H1 (cell line): ENCODE data around the gene GDI2. TPM values are rescaled to one million over a fixed set of nuclear protein-coding genes. Genes with fewer than 3 reads are reported as not detected.

Experiments used
- CTCF ChIA-PET: fragments of 300-600 bp; sonication (Branson Sonifier 250); formaldehyde crosslinking; loops from one replicate; lab custom pipeline; 2021; ENCODE audit not compliant: partially characterized antibody; lab: Charles Lee
- POLR2A ChIA-PET: fragments of 300-600 bp; sonication (Branson Sonifier 250); formaldehyde crosslinking; loops from one replicate; lab custom pipeline; 2021; ENCODE audit warnings: inconsistent platforms; ENCODE audit not compliant: partially characterized antibody; lab: Charles Lee
- DNase-seq, 2 experiments: peaks; one replicate each; pipeline versions ENCODE4 v3.0.0 to v3.0.0-alpha.2; 2010 to 2022; ENCODE audit warnings: low spot score in 2 of 2, low read depth in 1 of 2, mixed read lengths in 1 of 2
- FAIRE-seq: peaks from 2 replicates; lab custom pipeline; 2011; peaks lifted over from hg19 to GRCh38; lab: Jason Lieb, UNC
- H2AFZ ChIP-seq: 2 replicates; pipeline ENCODE4 v1.8.1; 2012; ENCODE audit warnings: low read length, inconsistent platforms
- H2AK5ac ChIP-seq: 2 replicates; pipeline ENCODE4 v1.6.1; 2013; ENCODE audit warnings: low read depth, low read length
- H2BK120ac ChIP-seq: replicated peaks from 2 replicates; pipeline ENCODE3; 2013; ENCODE audit warnings: low read depth, low read length, inconsistent platforms
- H2BK12ac ChIP-seq: 2 replicates; pipeline ENCODE4 v1.6.1; 2013; ENCODE audit warnings: low read depth, low read length
- H2BK15ac ChIP-seq: 2 replicates; pipeline ENCODE4 v1.6.1; 2013; ENCODE audit warnings: low read length
- H2BK20ac ChIP-seq: 2 replicates; pipeline ENCODE4 v1.6.1; 2013; ENCODE audit warnings: low read length
- H2BK5ac ChIP-seq: 2 replicates; pipeline ENCODE4 v1.6.1; 2013; ENCODE audit warnings: low read depth, low read length
- H3K14ac ChIP-seq: 2 replicates; pipeline ENCODE4 v1.6.1; 2013; ENCODE audit warnings: inconsistent platforms; ENCODE audit not compliant: insufficient read length
- H3K18ac ChIP-seq: 2 replicates; pipeline ENCODE4 v1.6.1; 2013; ENCODE audit warnings: low read length; ENCODE audit errors: extremely low read depth
- H3K23ac ChIP-seq: 2 replicates; pipeline ENCODE4 v1.6.1; 2013; ENCODE audit warnings: inconsistent platforms; ENCODE audit not compliant: insufficient read length
- H3K23me2 ChIP-seq: 2 replicates; pipeline ENCODE4 v1.6.1; 2013; ENCODE audit warnings: low read depth, low read length
- H3K27ac ChIP-seq: 2 replicates; pipeline ENCODE4 v1.6.1; 2011; ENCODE audit warnings: low read depth, low read length, inconsistent platforms
- H3K27me3 ChIP-seq, 4 experiments: replicated peaks in 1 of 4; 1 replicate in 1 of 4; 2 replicates in 3 of 4; pipeline versions ENCODE4 v1.6.1 to v1.8.1; 2011 to 2013; ENCODE audit warnings: low read length in 3 of 4, mild to moderate bottlenecking in 3 of 4, inconsistent platforms in 2 of 4, mixed read lengths in 2 of 4, moderate library complexity in 1 of 4; ENCODE audit not compliant: control insufficient read depth in 3 of 4, insufficient read depth in 3 of 4; ENCODE audit errors: extremely low read depth in 1 of 4
- H3K36me3 ChIP-seq, 4 experiments: 2 replicates each; pipeline versions ENCODE4 v1.6.1 to v1.8.1; 2011 to 2013; ENCODE audit warnings: mild to moderate bottlenecking in 4 of 4, low read length in 3 of 4, moderate library complexity in 2 of 4, control low read depth in 1 of 4, inconsistent platforms in 1 of 4; ENCODE audit not compliant: insufficient read depth in 4 of 4, control insufficient read depth in 2 of 4
- H3K4ac ChIP-seq: replicated peaks from 2 replicates; pipeline ENCODE3; 2013; ENCODE audit warnings: low read length, low read depth, mixed read lengths, inconsistent platforms; ENCODE audit not compliant: insufficient read length
- H3K4me1 ChIP-seq, 4 experiments: replicated peaks in 1 of 4; 1 replicate in 1 of 4; 2 replicates in 3 of 4; pipeline versions ENCODE4 v1.6.1 to v1.8.1; 2011 to 2013; ENCODE audit warnings: low read length in 3 of 4, inconsistent platforms in 2 of 4, mixed read lengths in 1 of 4; ENCODE audit not compliant: insufficient read depth in 4 of 4, control insufficient read depth in 3 of 4
- H3K4me2 ChIP-seq, 2 experiments: 2 replicates each; pipeline versions ENCODE4 v1.6.1 to v1.8.1; 2011 to 2013; ENCODE audit warnings: low read depth in 2 of 2, low read length in 2 of 2, control low read depth in 1 of 2, inconsistent platforms in 1 of 2, mild to moderate bottlenecking in 1 of 2; ENCODE audit not compliant: insufficient read depth in 1 of 2
- H3K4me3 ChIP-seq, 4 experiments: fragments of 200-600, 300-600 bp in 1 of 4; sonication (generic), shearing (Covaris generic), sonication (Bioruptor Twin) in 1 of 4; 2 replicates each; pipeline versions ENCODE4 v1.5.1 to v1.8.1; 2011 to 2016; ENCODE audit warnings: low read length in 4 of 4, low read depth in 3 of 4, control low read depth in 2 of 4, inconsistent platforms in 2 of 4, mild to moderate bottlenecking in 2 of 4, mixed read lengths in 1 of 4, moderate library complexity in 1 of 4; ENCODE audit not compliant: insufficient read depth in 2 of 4; ENCODE audit errors: extremely low read depth in 1 of 4
- H3K56ac ChIP-seq: replicated peaks from 2 replicates; pipeline ENCODE3; 2013; ENCODE audit warnings: low read depth, mild to moderate bottlenecking, mixed read lengths, low read length, inconsistent platforms; ENCODE audit not compliant: insufficient read length
- H3K79me1 ChIP-seq: 2 replicates; pipeline ENCODE4 v1.6.1; 2013; ENCODE audit warnings: low read depth, low read length, control low read depth
- H3K79me2 ChIP-seq, 2 experiments: 2 replicates each; pipeline versions ENCODE4 v1.6.1 to v1.8.1; 2012 to 2013; ENCODE audit warnings: low read length in 2 of 2, mild to moderate bottlenecking in 2 of 2, inconsistent platforms in 1 of 2; ENCODE audit not compliant: insufficient read depth in 2 of 2, control insufficient read depth in 1 of 2
- H3K9ac ChIP-seq, 4 experiments: replicated peaks in 1 of 4; 1 replicate in 1 of 4; 2 replicates in 3 of 4; pipeline versions ENCODE4 v1.6.1 to v1.8.1; 2011 to 2013; ENCODE audit warnings: low read depth in 3 of 4, low read length in 3 of 4, control low read depth in 2 of 4, mild to moderate bottlenecking in 2 of 4, moderate library complexity in 2 of 4, inconsistent platforms in 1 of 4; ENCODE audit errors: extremely low read depth in 1 of 4
- H3K9me3 ChIP-seq, 2 experiments: 2 replicates each; pipeline versions ENCODE4 v1.6.1 to v1.8.1; 2012 to 2013; ENCODE audit warnings: mild to moderate bottlenecking in 2 of 2, moderate library complexity in 2 of 2, control low read depth in 1 of 2, inconsistent platforms in 1 of 2, low read depth in 1 of 2, low read length in 1 of 2, mixed read lengths in 1 of 2; ENCODE audit not compliant: insufficient read depth in 2 of 2
- H4K20me1 ChIP-seq, 2 experiments: replicated peaks in 1 of 2; 2 replicates each; pipeline versions ENCODE3 to v1.8.1; 2011 to 2013; ENCODE audit warnings: inconsistent platforms in 2 of 2, low read length in 2 of 2, mild to moderate bottlenecking in 1 of 2; ENCODE audit not compliant: insufficient read depth in 2 of 2, control insufficient read depth in 1 of 2
- H4K5ac ChIP-seq: 2 replicates; pipeline ENCODE4 v1.6.1; 2013; ENCODE audit warnings: low read length, low read depth, mixed read lengths, inconsistent platforms; ENCODE audit not compliant: insufficient read length
- H4K8ac ChIP-seq: 2 replicates; pipeline ENCODE4 v1.8.0; 2013; ENCODE audit warnings: mild to moderate bottlenecking, moderate library complexity, low read length, inconsistent platforms; ENCODE audit not compliant: insufficient read depth; ENCODE audit errors: extremely low read depth
- H4K91ac ChIP-seq: replicated peaks from 2 replicates; pipeline ENCODE3; 2013; ENCODE audit warnings: low read length, mixed read lengths, inconsistent platforms; ENCODE audit not compliant: insufficient read length
- BACH1 ChIP-seq: IDR thresholded peaks from 2 replicates; pipeline ENCODE4 v1.6.1; 2012; ENCODE audit warnings: low read length, improper control_type of control experiment
- POLR2AphosphoS5 ChIP-seq: IDR thresholded peaks from 2 replicates; pipeline ENCODE4 v1.6.1; 2011; ENCODE audit warnings: low read depth, low read length
- WGBS, 2 experiments: shearing (Covaris generic) in 1 of 2; methylation state at CpG; one replicate each; pipeline versions ENCODE4 v1.1.6 to v1.1.7; 2013 to 2015; ENCODE audit warnings: low lambda C conversion rate in 2 of 2, mixed read lengths in 2 of 2, inconsistent platforms in 1 of 2, low coverage in 1 of 2, missing lambda C conversion rate in 1 of 2; ENCODE audit not compliant: insufficient replicate concordance in 2 of 2, insufficient coverage in 1 of 2, insufficient read length in 1 of 2; ENCODE audit errors: extremely low coverage in 1 of 2, missing lambda C conversion rate in 1 of 2; 5-methylcytosine and 5-hydroxymethylcytosine counted together
- polyA plus RNA-seq, 7 experiments: library from polyadenylated mRNA; depleted of rRNA in 3 of 7; stranded (reverse) in 5 of 7; unstranded in 2 of 7; fragments of >200 nt in 5 of 7; fragments of 200-250 nt in 2 of 7; gene quantifications; 1 replicate in 5 of 7; 2 replicates in 1 of 7; 4 replicates in 1 of 7; pipeline versions ENCODE4 v1.2.1 to v1.2.3, GENCODE V29; 2011 to 2013; ENCODE audit warnings: missing spikeins in 2 of 7, mixed read lengths in 2 of 7
- total RNA-seq: library from RNA; stranded (reverse); fragmentation: NEBNext Ultra II Directional; extraction: Animal tissue kit (Norgen Biotek cat#: 25700); gene quantifications from 2 replicates; pipeline ENCODE4 v1.2.1, GENCODE V29; 2021

GDI2 gene
- total and polyA plus RNA-seq, 2 of the 8 experiments (the other 6 are each of a cell fraction or from before 2014, with no cell fraction given) = 168 to 385 TPM

DNA sequence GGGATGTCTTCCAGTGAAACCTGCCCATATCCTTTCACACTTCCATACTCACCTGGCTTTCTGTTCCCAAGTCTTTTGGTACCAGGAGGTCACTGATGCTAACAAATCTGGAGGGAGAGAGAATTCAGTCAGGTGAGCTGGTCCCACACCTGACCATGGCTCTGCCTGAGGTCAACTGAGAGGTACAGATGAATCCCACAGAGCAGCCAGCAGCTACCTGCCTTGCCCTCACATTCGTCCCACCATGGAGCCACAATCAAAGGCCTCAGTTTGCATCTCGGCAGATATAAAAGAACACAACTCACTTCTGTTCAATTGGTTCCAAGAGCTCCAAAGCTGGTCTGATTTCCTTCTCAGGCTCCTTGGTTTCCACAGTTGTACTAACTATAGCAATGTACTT is 47.0 kb downstream of the GDI2 start:
- FAIRE-seq = no peak
- ChIA-PET POLR2A (interaction anchor here (2.5 kb wide), 1 partner anchor 17 kb away, joined by 6 read pairs; no protein-coding TSS in a partner anchor), CTCF (no interaction called here)
- Histone ChIP-seq H2BK120ac (no peak overlapping the region), H2AK5ac (no peak overlapping the region), H3K18ac (no peak overlapping the region), H3K36me3 (peaks cover 12 to 71% (median 54%) of the 10 kb centered on the region in 4 experiments; a peak in 7 of 8 replicates), H3K14ac (no peak overlapping the region), H4K20me1 (peaks cover 4 to 6% of the 10 kb centered on the region in 2 experiments), H3K27me3 (no peaks in the 10 kb centered on the region), H3K23ac (no peak overlapping the region), H3K4me3 (no peak overlapping the region), H3K27ac (no peak overlapping the region), H2BK15ac (no peak overlapping the region), H3K79me2 (peaks cover 0 to 20% of the 10 kb centered on the region in 2 experiments; a peak in 3 of 4 replicates), H2BK12ac (no peak overlapping the region), H3K9ac (no peak overlapping the region), H3K56ac (no peak overlapping the region), H3K4me2 (no peak overlapping the region), H4K91ac (no peak overlapping the region), H2BK5ac (no peak overlapping the region), H2AFZ (no peak overlapping the region), H3K4me1 (no peaks in the 10 kb centered on the region), H4K5ac (no peak overlapping the region), H3K4ac (no peak overlapping the region), H3K9me3 (no peaks in the 10 kb centered on the region), H3K23me2 (no peaks in the 10 kb centered on the region), H2BK20ac (no peak overlapping the region), H3K79me1 (no peaks in the 10 kb centered on the region), H4K8ac (no peak overlapping the region)
- no peak for DNase-seq
- TF ChIP-seq POLR2AphosphoS5 (peak; percentile 66), BACH1 (no peak)
- WGBS, 2 experiments = 86% methylated on average over 2 of the region's 2 CpGs; no CpG with 5 or more reads in 1 of the 2 experiments
